Right lobe of liver (tissue), 6 donors: Measurements from ENCODE around the gene RBM25. TPM values are rescaled to one million over a fixed set of nuclear protein-coding genes. Genes with fewer than 3 reads are reported as not detected.

Experiments used
- ATAC-seq, 4 donors: fragments of 200-7000 bp; cut with Tn5 transposase; one replicate each; pipeline ENCODE4 v1.9.1; 2020; ENCODE audit warnings: mild to moderate bottlenecking in 4 of 4, moderate library complexity in 4 of 4
- DNase-seq, 3 donors: peaks; one replicate each; pipeline ENCODE4 v3.0.0-alpha.2; 2020
- H3K27ac ChIP-seq, 3 donors: fragments of 200-600 bp; one replicate each; pipeline ENCODE4 v1.8.0; 2022
- H3K27me3 ChIP-seq, 2 donors: fragments of 200-600 bp; one replicate each; pipeline ENCODE4 v1.8.0; 2022
- H3K36me3 ChIP-seq, 4 donors: fragments of 200-600 bp; sonication (generic) in 1 of 4; one replicate each; pipeline versions ENCODE4 v1.5.1 to v1.8.0; 2017 to 2022; ENCODE audit warnings: control low read depth in 1 of 4
- H3K4me1 ChIP-seq, 4 donors: fragments of 200-600 bp; sonication (generic) in 1 of 4; one replicate each; pipeline versions ENCODE4 v1.5.1 to v1.8.0; 2017 to 2022; ENCODE audit warnings: control low read depth in 1 of 4
- H3K4me3 ChIP-seq, 3 donors: fragments of 200-600 bp; one replicate each; pipeline ENCODE4 v1.8.0; 2022
- H3K9me3 ChIP-seq, 4 donors: fragments of 200-600 bp; sonication (generic) in 1 of 4; one replicate each; pipeline versions ENCODE4 v1.5.1 to v1.8.0; 2017 to 2022; ENCODE audit warnings: control low read depth in 1 of 4
- POLR2A ChIP-seq: fragments of 450-650 bp; IDR thresholded peaks from one replicate; pipeline ENCODE4 v1.6.1; 2017; ENCODE audit warnings: antibody characterized with exemption, mild to moderate bottlenecking
- WGBS: methylation state at CpG from one replicate; pipeline ENCODE4 v1.1.6; 2018; ENCODE audit warnings: low coverage, low lambda C conversion rate; ENCODE audit not compliant: insufficient coverage; ENCODE audit errors: missing lambda C conversion rate; 5-methylcytosine and 5-hydroxymethylcytosine counted together
- intact Hi-C, 2 donors: fragments of 100-400 bp; cut with DNase I; formaldehyde crosslinking; loops; one replicate each; pipeline versions ENCODE4 v1.11.2 to v1.14.1; 2022
- total RNA-seq, 6 experiments: library from RNA; depleted of rRNA in 2 of 6; stranded (reverse); fragments of >200 nt in 2 of 6; fragmentation: NEBNext Ultra II Directional in 3 of 6; extraction: Animal tissue kit (Norgen Biotek cat#: 25700) in 3 of 6; gene quantifications; one replicate each; pipeline versions ENCODE4 v1.1.0 to v1.2.4, GENCODE V29; 2016 to 2023
- TF ChIP-seq, protein P1 (sequence below), 4 donors: fragments of 200-600 bp in 3 of 4; fragments of 450-650 bp in 1 of 4; IDR thresholded peaks; one replicate each; pipeline versions ENCODE4 v1.5.1 to v1.8.0; 2016 to 2022; ENCODE audit warnings: antibody characterized with exemption in 4 of 4, mild to moderate bottlenecking in 2 of 4
- donor health status: DM: no; HTN: yes; CAD: no.
- donor health status: DM: no; HTN: no; CAD: no.
- donor health status: DM: no; HTN: no; CAD: no.
- donor health status: DM: no; HTN: yes; CAD: no.
- donor health status: DM: no; HTN: yes; CAD: no.

RBM25 gene
- total RNA-seq, 6 experiments from 2014 or later: 16.3 to 29.1 (median 22.8) TPM

DNA sequence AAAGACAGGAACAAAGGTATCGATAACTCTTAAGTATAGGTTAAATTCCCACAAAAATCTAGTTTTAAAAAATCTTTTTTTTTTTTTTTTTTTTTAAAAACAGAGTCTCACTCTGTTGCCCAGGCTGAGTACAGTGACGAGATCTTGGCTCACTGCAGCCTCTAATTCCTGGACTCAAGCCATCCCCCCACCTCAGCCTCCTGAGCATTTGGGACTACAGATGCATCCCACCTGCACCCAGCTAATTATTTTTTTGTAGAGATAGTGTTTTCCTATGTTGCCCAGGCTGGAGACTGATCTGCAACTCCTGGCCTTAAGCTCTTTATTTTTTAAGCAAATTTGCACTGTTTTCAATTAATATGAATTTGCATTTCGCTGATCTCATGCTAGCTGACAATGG lies 87.8 kb downstream of the RBM25 start:
- Histone ChIP-seq H3K27ac (no peak overlapping the region), H3K4me1 (peaks cover 0 to 22% (median 6%) of the 10 kb centered on the region in 4 donors), H3K9me3 (no peaks in the 10 kb centered on the region), H3K4me3 (no peak overlapping the region), H3K27me3 (no peaks in the 10 kb centered on the region), H3K36me3 (peaks cover 0 to 21% (median 2%) of the 10 kb centered on the region in 4 donors)
- TF ChIP-seq, protein P1, sequence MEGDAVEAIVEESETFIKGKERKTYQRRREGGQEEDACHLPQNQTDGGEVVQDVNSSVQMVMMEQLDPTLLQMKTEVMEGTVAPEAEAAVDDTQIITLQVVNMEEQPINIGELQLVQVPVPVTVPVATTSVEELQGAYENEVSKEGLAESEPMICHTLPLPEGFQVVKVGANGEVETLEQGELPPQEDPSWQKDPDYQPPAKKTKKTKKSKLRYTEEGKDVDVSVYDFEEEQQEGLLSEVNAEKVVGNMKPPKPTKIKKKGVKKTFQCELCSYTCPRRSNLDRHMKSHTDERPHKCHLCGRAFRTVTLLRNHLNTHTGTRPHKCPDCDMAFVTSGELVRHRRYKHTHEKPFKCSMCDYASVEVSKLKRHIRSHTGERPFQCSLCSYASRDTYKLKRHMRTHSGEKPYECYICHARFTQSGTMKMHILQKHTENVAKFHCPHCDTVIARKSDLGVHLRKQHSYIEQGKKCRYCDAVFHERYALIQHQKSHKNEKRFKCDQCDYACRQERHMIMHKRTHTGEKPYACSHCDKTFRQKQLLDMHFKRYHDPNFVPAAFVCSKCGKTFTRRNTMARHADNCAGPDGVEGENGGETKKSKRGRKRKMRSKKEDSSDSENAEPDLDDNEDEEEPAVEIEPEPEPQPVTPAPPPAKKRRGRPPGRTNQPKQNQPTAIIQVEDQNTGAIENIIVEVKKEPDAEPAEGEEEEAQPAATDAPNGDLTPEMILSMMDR (IDR thresholded peaks at IDR 0.05): no peak
- no peak for TF ChIP-seq POLR2A
- intact Hi-C loops: no loop called here
- no peak for ATAC-seq
- no peak for DNase-seq
- 85% methylated on average over 3 of the region's 3 CpGs for WGBS

DNA sequence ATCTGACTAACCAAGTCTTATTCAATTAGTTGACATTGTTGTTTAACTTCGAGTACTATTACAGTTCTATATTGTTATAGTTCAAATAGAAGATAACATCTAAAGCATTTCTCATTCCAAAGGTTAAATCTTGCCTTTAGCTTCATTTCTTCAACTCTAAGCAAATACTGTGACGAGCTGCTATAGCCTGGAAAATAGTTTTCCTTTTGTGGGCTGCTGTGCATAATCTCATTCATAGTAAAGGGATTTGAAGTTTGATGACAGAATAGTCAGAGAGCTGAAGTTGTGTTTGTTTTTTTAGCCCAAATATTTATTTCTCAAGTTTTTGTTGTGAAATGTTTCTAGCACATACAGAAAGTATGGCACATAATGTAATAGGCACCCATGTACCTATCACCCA lies 91.4 kb downstream of the RBM25 start:
- TF ChIP-seq, protein P1 (IDR thresholded peaks at IDR 0.05): no peak
- TF ChIP-seq POLR2A: no peak

DNA sequence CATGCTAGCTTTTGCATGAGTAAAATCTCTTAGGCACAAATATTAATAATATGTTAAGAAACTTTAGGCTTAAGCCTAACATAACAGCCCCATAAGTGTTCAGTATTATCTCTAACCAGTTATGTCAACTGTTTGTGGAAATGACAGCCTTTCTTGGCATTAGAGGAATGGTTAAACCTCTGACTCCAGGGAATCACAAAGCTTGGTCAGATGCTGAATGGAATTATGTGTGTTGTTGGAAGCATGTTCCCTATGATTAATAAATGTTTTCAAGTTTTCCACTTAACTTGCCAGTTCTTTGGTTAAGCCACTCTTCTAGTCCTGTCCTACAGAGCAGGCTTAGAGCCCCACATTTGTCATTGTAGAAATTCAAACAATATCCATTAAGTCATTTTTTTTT lies 94.9 kb downstream of the RBM25 start:
- H3K4me1 ChIP-seq: peaks cover 0 to 7% (median 0%) of the 10 kb centered on the region in 4 donors
- intact Hi-C loops: no loop called here
- H3K36me3 ChIP-seq: peaks cover 0 to 41% (median 4%) of the 10 kb centered on the region in 4 donors

More for the DNA sequence above, 91.4 kb downstream of the RBM25 start:
- H3K4me3 ChIP-seq: no peak overlapping the region
- H3K9me3 ChIP-seq: no peaks in the 10 kb centered on the region
- no peak for ATAC-seq
- no peaks in the 10 kb centered on the region for H3K27me3 ChIP-seq
- WGBS: 64% methylated on average over 2 of the region's 2 CpGs
- peaks cover 0 to 33% (median 2%) of the 10 kb centered on the region in 4 donors for H3K36me3 ChIP-seq
- peaks cover 0 to 7% (median 0%) of the 10 kb centered on the region in 4 donors for H3K4me1 ChIP-seq
- no peak overlapping the region for H3K27ac ChIP-seq
- intact Hi-C loops: no loop called here
- no peak for DNase-seq

DNA sequence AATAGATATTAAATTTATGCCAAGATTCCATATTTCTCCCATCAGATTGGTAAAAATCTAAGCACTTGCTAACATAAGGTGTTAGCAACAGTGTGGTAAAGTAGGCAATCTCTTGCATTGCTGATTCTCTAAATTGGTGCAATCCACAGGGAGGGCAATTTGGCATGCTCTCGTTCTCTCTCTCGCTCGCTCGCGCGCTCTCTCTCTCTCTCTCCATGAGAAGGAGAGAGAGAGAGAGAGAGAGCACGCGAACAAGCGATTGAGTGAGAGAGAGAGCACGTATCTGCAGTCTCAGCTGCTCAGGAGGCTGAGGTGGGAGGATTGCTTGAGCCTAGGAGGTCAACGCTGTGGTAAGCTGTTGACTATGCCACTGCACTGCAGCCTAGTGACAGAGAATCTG lies 103.9 kb downstream of the RBM25 start:
- 83% methylated on average over 7 of the region's 11 CpGs for WGBS
- DNase-seq (no peak), ATAC-seq (no peak)
- H3K27ac ChIP-seq: peak overlapping the region in 2 of 3 donors; percentile 80 to 87
- no peaks in the 10 kb centered on the region for H3K9me3 ChIP-seq
- intact Hi-C loops: no loop called here
- peaks cover 0 to 5% (median 1%) of the 10 kb centered on the region in 4 donors for H3K36me3 ChIP-seq
- no peak overlapping the region for H3K4me3 ChIP-seq
- H3K27me3 ChIP-seq: no peaks in the 10 kb centered on the region
- TF ChIP-seq, protein P1 (IDR thresholded peaks at IDR 0.05): no peak
- TF ChIP-seq POLR2A: no peak
- H3K4me1 ChIP-seq: peaks cover 0 to 13% (median 4%) of the 10 kb centered on the region in 4 donors

More for the DNA sequence above, 94.9 kb downstream of the RBM25 start:
- DNase-seq (no peak), ATAC-seq (no peak)
- Histone ChIP-seq H3K4me3 (no peak overlapping the region), H3K9me3 (no peaks in the 10 kb centered on the region), H3K27ac (no peak overlapping the region), H3K27me3 (no peaks in the 10 kb centered on the region)
- TF ChIP-seq, protein P1 (IDR thresholded peaks at IDR 0.05): no peak
- no peak for TF ChIP-seq POLR2A

DNA sequence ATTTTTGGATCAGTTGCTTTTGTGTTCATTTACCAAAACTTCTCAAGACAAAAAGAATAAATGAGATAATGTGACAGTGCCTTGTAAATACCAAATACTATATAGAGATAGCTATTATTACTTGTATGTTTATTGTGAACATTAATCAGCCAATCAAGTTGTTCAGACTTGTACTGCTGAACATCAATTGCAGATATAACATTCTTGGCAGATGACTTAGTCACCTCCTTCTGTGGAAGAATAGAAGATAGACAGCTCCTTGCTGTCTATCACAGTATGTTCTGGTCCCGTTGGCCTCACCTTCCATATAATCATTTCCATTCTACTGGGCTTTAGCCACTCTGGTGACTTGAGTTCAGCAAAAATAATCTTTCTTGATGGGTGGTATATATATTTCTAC lies 108.1 kb downstream of the RBM25 start:
- Histone ChIP-seq H3K4me3 (no peak overlapping the region), H3K27ac (no peak overlapping the region), H3K27me3 (no peaks in the 10 kb centered on the region), H3K9me3 (no peaks in the 10 kb centered on the region), H3K36me3 (peaks cover 0 to 24% (median 6%) of the 10 kb centered on the region in 4 donors), H3K4me1 (peaks cover 0 to 4% (median 0%) of the 10 kb centered on the region in 4 donors)
- no peak for ATAC-seq
- DNase-seq: no peak
- WGBS: 75% methylated on average over 1 of the region's 1 CpG
- intact Hi-C loops: no loop called here
- TF ChIP-seq POLR2A: no peak
- TF ChIP-seq, protein P1 (IDR thresholded peaks at IDR 0.05): no peak
